NCI-H345 (cell line): ENCODE results near the gene MYL9.
A peak's percentile ranks its signal among the peaks of the same experiment; 100 is the strongest.
"Not testable (repeated sequence)": the region's sequence is repeated elsewhere in the genome, so short reads cannot be mapped to it uniquely, and the experiment has no call there.

Experiments used
- DNase-seq: peaks from one replicate; lab custom pipeline; 2025; lab: John Stamatoyannopoulos, UW

MYL9 gene

GRCh38 chr20:36541227-36541767, at the start of gene MYL9:
Gene MYL9 (plus strand): TSS chr20:36541519. CDS start chr20:36544885, 3,366 bp downstream.
- DNase-seq: no peak

GRCh38 chr20:36491901-36492617, 49.3 kb upstream of the MYL9 start:
- no peak for DNase-seq

GRCh38 chr20:36493051-36493800, 48.1 kb upstream of the MYL9 start:
- DNase-seq: peak; percentile 33

GRCh38 chr20:36493801-36494114, 47.6 kb upstream of the MYL9 start:
- DNase-seq: no peak

GRCh38 chr20:36496707-36497669, 44.3 kb upstream of the MYL9 start:
- no peak for DNase-seq

GRCh38 chr20:36497856-36498255, 43.5 kb upstream of the MYL9 start:
- no peak for DNase-seq

GRCh38 chr20:36498386-36499179, 42.7 kb upstream of the MYL9 start:
- no peak for DNase-seq

GRCh38 chr20:36499211-36499610, 42.1 kb upstream of the MYL9 start:
- no peak for DNase-seq

GRCh38 chr20:36499723-36500501, 41.4 kb upstream of the MYL9 start:
- no peak for DNase-seq

GRCh38 chr20:36501367-36502006, 39.8 kb upstream of the MYL9 start:
- no peak for DNase-seq

GRCh38 chr20:36504295-36504694, 37.0 kb upstream of the MYL9 start:
- no peak for DNase-seq

GRCh38 chr20:36506253-36506652, 35.1 kb upstream of the MYL9 start:
- no peak for DNase-seq

GRCh38 chr20:36507746-36508145, 33.6 kb upstream of the MYL9 start:
- no peak for DNase-seq

GRCh38 chr20:36519012-36519719, 22.2 kb upstream of the MYL9 start:
- DNase-seq: no peak

- DNase-seq: no peak
Observed at GRCh38 chr20:36519944-36520343, 21.4 kb upstream of the MYL9 start.

GRCh38 chr20:36521526-36521925, 19.8 kb upstream of the MYL9 start:
- DNase-seq: no peak

GRCh38 chr20:36522412-36522811, 18.9 kb upstream of the MYL9 start:
- DNase-seq: not testable (repeated sequence)

- DNase-seq: no peak
Observed at GRCh38 chr20:36523341-36523740, 18.0 kb upstream of the MYL9 start.

- no peak for DNase-seq
Observed at GRCh38 chr20:36525620-36526365, 15.5 kb upstream of the MYL9 start.
